Uterus (tissue), 4 donors: Measurements from ENCODE around the gene TANC1. TPM values are rescaled to one million over a fixed set of nuclear protein-coding genes. Genes with fewer than 3 reads are reported as not detected.

Experiments
- DNase-seq, 2 donors: peaks; one replicate each; pipeline ENCODE4 v3.0.0-alpha.2; 2019 to 2020
- H3K27ac ChIP-seq, 2 donors: fragments of 200-600 bp; sonication (generic); 1 replicate in 1 of 2; 2 replicates in 1 of 2; pipeline ENCODE4 v1.5.1; 2016 to 2018
- H3K27me3 ChIP-seq, 2 donors: fragments of 200-600 bp; sonication (generic); one replicate each; pipeline ENCODE4 v1.5.1; 2018 to 2019; ENCODE audit warnings: control low read depth in 1 of 2
- H3K36me3 ChIP-seq, 2 donors: fragments of 200-600 bp; sonication (generic); one replicate each; pipeline ENCODE4 v1.5.1; 2019; ENCODE audit warnings: control low read depth in 1 of 2
- H3K4me1 ChIP-seq, 2 donors: fragments of 200-600 bp; sonication (generic); one replicate each; pipeline ENCODE4 v1.5.1; 2018 to 2019; ENCODE audit warnings: control low read depth in 1 of 2
- H3K4me3 ChIP-seq, 2 donors: fragments of 200-600 bp; sonication (generic); 1 replicate in 1 of 2; 2 replicates in 1 of 2; pipeline ENCODE4 v1.5.1; 2018 to 2019; ENCODE audit warnings: mild to moderate bottlenecking in 1 of 2
- H3K9me3 ChIP-seq, 2 donors: fragments of 200-600 bp; sonication (generic); one replicate each; pipeline ENCODE4 v1.5.1; 2019; ENCODE audit warnings: control low read depth in 1 of 2
- POLR2A ChIP-seq, 2 donors: fragments of 450-650 bp; IDR thresholded peaks; one replicate each; pipeline ENCODE4 v1.6.1; 2016; ENCODE audit warnings: antibody characterized with exemption in 2 of 2, mild to moderate bottlenecking in 1 of 2, moderate library complexity in 1 of 2
- intact Hi-C: fragments of 100-400 bp; cut with DNase I; formaldehyde crosslinking; loops from one replicate; pipeline ENCODE4 v1.15.1; 2023; ENCODE audit warnings: low total_unique reads
- total RNA-seq, 4 donors: library from RNA; depleted of rRNA in 3 of 4; stranded (reverse); fragments of >200 nt in 3 of 4; gene quantifications; one replicate each; pipeline versions ENCODE4 v1.1.0 to v1.2.4, GENCODE V29; 2014 to 2023
- TF ChIP-seq, protein P1 (sequence below), 4 experiments: fragments of 200-600 bp in 2 of 4; fragments of 450-650 bp in 2 of 4; sonication (generic) in 2 of 4; IDR thresholded peaks; one replicate each; pipeline ENCODE4 v1.5.1; 2016 to 2019; ENCODE audit warnings: antibody characterized with exemption in 4 of 4, mild to moderate bottlenecking in 2 of 4, moderate library complexity in 1 of 4
- donor health status: DM: yes; HTN: yes; CAD: no.

TANC1 gene
- total RNA-seq, 4 donors from 2014 or later: 34.7 to 92.7 (median 67.4) TPM

GRCh38 chr2:158984604-158985135 lies 16.2 kb downstream of the TANC1 start:
- DNase-seq: peak in 1 of 2 donors; percentile 31

DNA sequence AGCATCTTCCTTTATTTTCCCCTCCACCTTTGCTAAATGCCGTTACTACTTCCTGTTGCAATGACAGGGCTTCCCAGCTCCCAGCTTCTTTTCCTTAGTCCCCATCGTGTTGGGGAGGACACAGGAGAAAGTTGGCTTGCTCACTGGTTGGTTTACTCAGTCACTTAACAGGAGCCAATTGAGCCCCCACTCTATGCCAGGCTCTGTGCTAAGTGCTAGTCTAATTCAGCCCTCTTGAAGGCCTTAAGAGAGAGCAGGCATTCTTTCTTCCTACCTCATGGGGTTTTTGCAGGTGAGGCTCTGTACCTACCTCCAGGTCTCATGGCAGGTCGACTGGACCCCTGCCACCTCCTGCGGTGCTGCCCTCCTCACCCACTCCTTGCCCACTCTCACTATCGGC lies 20.1 kb downstream of the TANC1 start:
- Histone ChIP-seq H3K36me3 (no peaks in the 10 kb centered on the region), H3K4me1 (no peaks in the 10 kb centered on the region), H3K4me3 (no peak overlapping the region), H3K27me3 (no peaks in the 10 kb centered on the region), H3K27ac (no peak overlapping the region), H3K9me3 (no peaks in the 10 kb centered on the region)
- DNase-seq: no peak
- TF ChIP-seq, protein P1, sequence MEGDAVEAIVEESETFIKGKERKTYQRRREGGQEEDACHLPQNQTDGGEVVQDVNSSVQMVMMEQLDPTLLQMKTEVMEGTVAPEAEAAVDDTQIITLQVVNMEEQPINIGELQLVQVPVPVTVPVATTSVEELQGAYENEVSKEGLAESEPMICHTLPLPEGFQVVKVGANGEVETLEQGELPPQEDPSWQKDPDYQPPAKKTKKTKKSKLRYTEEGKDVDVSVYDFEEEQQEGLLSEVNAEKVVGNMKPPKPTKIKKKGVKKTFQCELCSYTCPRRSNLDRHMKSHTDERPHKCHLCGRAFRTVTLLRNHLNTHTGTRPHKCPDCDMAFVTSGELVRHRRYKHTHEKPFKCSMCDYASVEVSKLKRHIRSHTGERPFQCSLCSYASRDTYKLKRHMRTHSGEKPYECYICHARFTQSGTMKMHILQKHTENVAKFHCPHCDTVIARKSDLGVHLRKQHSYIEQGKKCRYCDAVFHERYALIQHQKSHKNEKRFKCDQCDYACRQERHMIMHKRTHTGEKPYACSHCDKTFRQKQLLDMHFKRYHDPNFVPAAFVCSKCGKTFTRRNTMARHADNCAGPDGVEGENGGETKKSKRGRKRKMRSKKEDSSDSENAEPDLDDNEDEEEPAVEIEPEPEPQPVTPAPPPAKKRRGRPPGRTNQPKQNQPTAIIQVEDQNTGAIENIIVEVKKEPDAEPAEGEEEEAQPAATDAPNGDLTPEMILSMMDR (IDR thresholded peaks at IDR 0.05): no peak
- TF ChIP-seq POLR2A (IDR thresholded peaks at IDR 0.05): no peak
- intact Hi-C loops: no loop called here

More at GRCh38 chr2:158984604-158985135, 16.2 kb downstream of the TANC1 start:
- intact Hi-C loops: no loop called here
- H3K4me3 ChIP-seq: no peak overlapping the region
- TF ChIP-seq, protein P1 (IDR thresholded peaks at IDR 0.05): no peak
- H3K36me3 ChIP-seq: no peaks in the 10 kb centered on the region
- no peaks in the 10 kb centered on the region for H3K27me3 ChIP-seq
- H3K9me3 ChIP-seq: no peaks in the 10 kb centered on the region
- no peaks in the 10 kb centered on the region for H3K4me1 ChIP-seq
- no peak overlapping the region for H3K27ac ChIP-seq

DNA sequence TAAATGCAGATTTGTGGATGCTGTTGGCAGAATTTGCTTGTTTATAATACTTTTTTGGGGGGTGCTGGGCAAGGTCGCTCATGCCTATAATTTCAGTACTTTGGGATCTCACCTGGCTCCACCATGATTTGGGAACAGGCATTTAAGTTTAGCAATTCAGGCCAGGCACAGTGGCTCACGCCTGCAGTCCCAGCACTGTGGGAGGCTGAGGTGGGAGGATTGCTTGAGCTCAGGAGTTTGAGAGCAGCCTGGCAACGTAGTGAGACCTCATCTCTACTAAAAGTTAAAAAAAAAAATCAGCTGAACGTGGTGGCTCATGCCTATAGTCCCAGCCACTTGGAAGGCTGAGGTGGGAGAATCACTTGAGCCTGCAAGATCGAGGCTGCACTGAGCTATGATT lies 20.7 kb downstream of the TANC1 start:
- no peaks in the 10 kb centered on the region for H3K27me3 ChIP-seq
- no peaks in the 10 kb centered on the region for H3K4me1 ChIP-seq
- intact Hi-C loops: no loop called here
- no peak overlapping the region for H3K27ac ChIP-seq
- H3K36me3 ChIP-seq: no peaks in the 10 kb centered on the region
- no peak for TF ChIP-seq POLR2A (IDR thresholded peaks at IDR 0.05)
- DNase-seq: no peak
- no peak overlapping the region for H3K4me3 ChIP-seq
- H3K9me3 ChIP-seq: no peaks in the 10 kb centered on the region

DNA sequence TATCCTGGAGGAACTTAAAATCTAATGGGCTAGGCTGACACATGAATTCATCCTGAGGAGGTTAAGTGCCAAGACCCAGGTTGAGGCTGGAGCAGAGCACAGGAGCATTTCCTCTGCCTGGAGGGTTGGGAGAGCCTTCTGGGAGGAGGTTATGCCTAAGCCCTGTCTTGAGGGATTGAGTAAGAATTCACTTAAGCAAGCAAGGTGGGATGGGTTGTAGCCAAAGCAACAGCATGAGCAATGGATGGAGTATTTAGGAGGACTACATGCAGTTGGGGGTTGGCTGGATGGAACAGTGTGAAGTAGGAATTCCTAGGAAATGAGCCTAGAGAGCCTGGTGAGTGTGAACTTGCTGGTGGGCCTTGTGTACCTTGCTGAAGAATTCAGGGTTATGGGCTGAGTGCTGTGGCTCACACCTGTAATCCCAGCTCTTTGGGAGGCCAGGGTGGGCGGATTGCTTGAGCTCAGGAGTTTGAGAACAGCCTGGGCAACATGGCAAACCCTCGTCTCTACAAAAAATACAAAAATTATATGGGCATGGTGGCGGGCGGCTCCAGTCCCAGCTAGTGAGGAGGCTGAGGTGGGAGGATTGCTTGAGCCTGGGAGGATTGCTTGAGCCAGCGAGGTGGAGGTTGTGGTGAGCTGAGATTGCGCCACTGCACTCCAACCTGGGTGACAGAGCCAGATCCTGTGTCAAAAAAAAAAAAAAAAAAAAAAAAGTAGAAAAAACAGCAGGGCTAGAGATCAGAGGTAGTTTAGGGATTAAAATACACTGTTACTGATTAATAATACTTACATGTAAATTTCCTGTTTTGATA lies 22.2 kb downstream of the TANC1 start:
- H3K4me3 ChIP-seq: no peak overlapping the region
- peaks cover 3 to 5% of the 10 kb centered on the region in 2 donors for H3K4me1 ChIP-seq
- H3K27me3 ChIP-seq: no peaks in the 10 kb centered on the region
- DNase-seq: no peak
- no peak for TF ChIP-seq POLR2A (IDR thresholded peaks at IDR 0.05)
- TF ChIP-seq, protein P1 (IDR thresholded peaks at IDR 0.05): no peak
- no peaks in the 10 kb centered on the region for H3K36me3 ChIP-seq
- intact Hi-C loops: no loop called here
- H3K27ac ChIP-seq: no peak overlapping the region
- H3K9me3 ChIP-seq: no peaks in the 10 kb centered on the region

DNA sequence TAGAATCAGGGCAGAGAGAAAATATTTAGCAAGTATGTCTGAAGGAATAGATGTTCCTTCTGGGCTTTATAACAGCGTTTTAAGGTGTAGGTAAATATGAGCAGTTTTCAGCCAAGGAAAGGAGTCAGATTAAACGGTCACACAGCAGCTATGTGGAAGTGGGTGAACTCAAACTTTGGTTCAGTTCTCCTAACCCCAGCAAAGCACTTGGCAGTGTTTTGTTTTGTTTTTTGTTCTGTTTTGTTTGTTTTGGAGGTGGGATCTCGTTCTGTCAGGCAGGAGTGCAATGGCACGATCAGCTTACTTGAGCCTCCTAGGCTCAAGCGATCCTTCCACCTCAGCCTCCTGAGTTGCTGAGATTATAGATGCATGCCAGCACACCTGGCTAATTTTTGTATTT lies 24.6 kb downstream of the TANC1 start:
- Histone ChIP-seq H3K9me3 (no peaks in the 10 kb centered on the region), H3K4me1 (peaks cover 6 to 9% of the 10 kb centered on the region in 2 donors), H3K4me3 (no peak overlapping the region), H3K27me3 (no peaks in the 10 kb centered on the region), H3K27ac (no peak overlapping the region), H3K36me3 (no peaks in the 10 kb centered on the region)
- DNase-seq: no peak
- TF ChIP-seq, protein P1 (IDR thresholded peaks at IDR 0.05): no peak
- no peak for TF ChIP-seq POLR2A (IDR thresholded peaks at IDR 0.05)
- intact Hi-C loops: no loop called here
